GM12891 (cell line): Measurements from ENCODE around the gene AP2A2.

Source experiments
- PAX5 ChIP-seq: IDR thresholded peaks from 2 replicates; pipeline ENCODE4 v1.6.1; 2011; ENCODE audit warnings: low read length, moderate library complexity, mild to moderate bottlenecking; ENCODE audit not compliant: insufficient read depth, severe bottlenecking
- POLR2A ChIP-seq: IDR thresholded peaks from 2 replicates; pipeline ENCODE4 v1.6.1; 2011; ENCODE audit warnings: low read depth, low read length, control low read depth
- POLR2AphosphoS5 ChIP-seq: IDR thresholded peaks from 2 replicates; pipeline ENCODE4 v1.6.1; 2011; ENCODE audit warnings: low read depth, low read length, control low read depth
- POU2F2 ChIP-seq: IDR thresholded peaks from 2 replicates; pipeline ENCODE4 v1.6.1; 2011; ENCODE audit warnings: low read depth, mild to moderate bottlenecking, control low read depth, low read length, moderate library complexity
- SPI1 ChIP-seq: IDR thresholded peaks from 2 replicates; pipeline ENCODE4 v1.6.1; 2011; ENCODE audit warnings: low read depth, low read length, control low read depth
- TAF1 ChIP-seq: IDR thresholded peaks from 2 replicates; pipeline ENCODE4 v1.6.1; 2011; ENCODE audit warnings: low read depth, low read length, control low read depth

DNA sequence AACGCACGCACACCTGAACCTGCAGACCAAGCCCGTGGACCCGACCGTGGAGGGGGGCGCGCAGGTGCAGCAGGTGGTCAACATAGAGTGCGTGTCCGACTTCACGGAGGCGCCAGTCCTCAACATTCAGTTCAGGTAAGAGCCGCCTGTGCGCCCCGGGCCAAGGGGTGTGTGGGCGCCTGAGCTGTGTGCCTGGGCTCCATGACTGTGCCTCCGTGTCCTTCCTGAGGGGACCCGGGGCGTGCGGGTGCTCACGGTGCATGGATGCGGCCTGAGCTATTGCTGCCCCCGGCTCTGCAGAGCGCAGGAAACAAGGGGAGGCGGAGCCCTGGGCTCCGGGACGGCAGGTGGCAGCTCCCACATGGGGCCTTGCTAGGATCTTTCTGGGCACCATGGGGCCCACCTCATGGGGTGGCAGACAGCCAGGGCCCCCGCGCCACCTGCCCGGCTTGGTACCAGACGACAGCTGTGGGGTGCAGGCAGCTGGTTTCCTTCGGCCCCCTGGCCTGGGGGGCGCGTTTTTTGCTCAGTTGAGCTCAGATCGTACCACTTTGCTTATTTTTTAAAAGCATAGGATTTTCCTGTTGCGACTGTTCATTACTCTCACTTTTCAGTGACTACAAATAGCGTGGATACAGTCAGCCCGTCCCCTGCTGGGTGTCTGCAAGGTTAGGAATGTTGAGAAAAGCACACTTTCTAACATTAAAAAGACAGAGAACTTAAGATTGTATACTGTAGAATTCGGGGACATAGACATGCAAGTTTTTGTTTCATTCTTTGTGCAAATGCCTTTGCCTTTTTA lies 82.5 kb downstream of the AP2A2 start:
- TF ChIP-seq TAF1 (no peak), POLR2A (no peak), POLR2AphosphoS5 (no peak), POU2F2 (no peak), SPI1 (no peak), PAX5 (no peak)
